Stimulated activated CD4-positive, alpha-beta T cell treated with anti-CD3 and anti-CD28 coated beads, Interleukin-2, amount 100 ng/mL, for 24 hours (primary cell): Measurements from ENCODE around the gene CSRP3.

Source experiments
- DNase-seq, 2 donors: peaks; one replicate each; pipeline ENCODE4 v3.0.0-alpha.2; 2020

Gene CSRP3

GRCh38 chr11:19225123-19225522, 23.3 kb upstream of the CSRP3 start:
- DNase-seq: no peak

GRCh38 chr11:19220903-19221724, 19.3 kb upstream of the CSRP3 start:
- no peak for DNase-seq

- DNase-seq: no peak
Measured at GRCh38 chr11:19218786-19219460, 17.1 kb upstream of the CSRP3 start.

- DNase-seq: no peak
Measured at GRCh38 chr11:19218216-19218615, 16.4 kb upstream of the CSRP3 start.

- no peak for DNase-seq
Measured at GRCh38 chr11:19216709-19217374, 15.1 kb upstream of the CSRP3 start.

GRCh38 chr11:19216021-19216420, 14.2 kb upstream of the CSRP3 start:
- DNase-seq: no peak

GRCh38 chr11:19209617-19210370, 8.0 kb upstream of the CSRP3 start:
- no peak for DNase-seq

GRCh38 chr11:19208959-19209546, 7.3 kb upstream of the CSRP3 start:
- no peak for DNase-seq

- DNase-seq: no peak
Measured at GRCh38 chr11:19208181-19208580, 6.4 kb upstream of the CSRP3 start.

- DNase-seq: no peak
Measured at GRCh38 chr11:19204836-19205235, 3.1 kb upstream of the CSRP3 start.

- DNase-seq: no peak
Measured at GRCh38 chr11:19200410-19201201, 1.2 kb downstream of the CSRP3 start.

GRCh38 chr11:19199771-19200170, 2.0 kb downstream of the CSRP3 start:
- no peak for DNase-seq

- no peak for DNase-seq
Measured at GRCh38 chr11:19199048-19199447, 2.7 kb downstream of the CSRP3 start.

- DNase-seq: no peak
Measured at GRCh38 chr11:19196432-19196831, 5.4 kb downstream of the CSRP3 start.

- DNase-seq: no peak
Measured at GRCh38 chr11:19194620-19195308, 7.0 kb downstream of the CSRP3 start.

- DNase-seq: no peak
Measured at GRCh38 chr11:19193916-19194315, 7.9 kb downstream of the CSRP3 start.

- DNase-seq: no peak
Measured at GRCh38 chr11:19191530-19192169, 10.1 kb downstream of the CSRP3 start.

GRCh38 chr11:19187833-19188258, 13.9 kb downstream of the CSRP3 start:
- no peak for DNase-seq

- no peak for DNase-seq
Measured at GRCh38 chr11:19187114-19187832, 14.5 kb downstream of the CSRP3 start.

GRCh38 chr11:19185516-19186052, 16.2 kb downstream of the CSRP3 start:
- no peak for DNase-seq
